Stimulated activated naive CD8-positive, alpha-beta T cell treated with anti-CD3 and anti-CD28 coated beads, Interleukin-15, Interleukin-2, amounts not matched to agents 100 ng/mL and 50 ng/mL, for 24 hours (primary cell): Measurements from ENCODE around the gene PIGH.
A peak's percentile ranks its signal among the peaks of the same experiment; 100 is the strongest.
"Not testable (repeated sequence)": the region's sequence is repeated elsewhere in the genome, so short reads cannot be mapped to it uniquely, and the experiment has no call there.

Experiments used
- H3K27ac Mint-ChIP-seq: one replicate; pipeline ENCODE4 v1.8.0; 2021; ENCODE audit warnings: mild to moderate bottlenecking, mixed read lengths
- H3K27me3 Mint-ChIP-seq: one replicate; pipeline ENCODE4 v1.8.0; 2021; ENCODE audit warnings: mixed read lengths
- H3K36me3 Mint-ChIP-seq: one replicate; pipeline ENCODE4 v1.8.0; 2021; ENCODE audit warnings: low read depth, mixed read lengths
- H3K4me1 Mint-ChIP-seq: one replicate; pipeline ENCODE4 v1.8.0; 2021; ENCODE audit warnings: low read depth, mixed read lengths
- H3K4me3 Mint-ChIP-seq: one replicate; pipeline ENCODE4 v1.8.0; 2021; ENCODE audit warnings: mild to moderate bottlenecking, mixed read lengths
- H3K9me3 Mint-ChIP-seq: one replicate; pipeline ENCODE4 v1.8.0; 2021; ENCODE audit warnings: mixed read lengths

PIGH gene

GRCh38 chr14:67623114-67623513 lies 23.0 kb upstream of the PIGH start:
- Mint-ChIP-seq H3K36me3 (peaks cover 5% of the 10 kb centered on the region), H3K27ac (peak overlapping the region; percentile 54), H3K27me3 (peaks cover 9% of the 10 kb centered on the region), H3K4me3 (peak overlapping the region; percentile 16), H3K9me3 (no peaks in the 10 kb centered on the region), H3K4me1 (peaks cover 38% of the 10 kb centered on the region)

DNA sequence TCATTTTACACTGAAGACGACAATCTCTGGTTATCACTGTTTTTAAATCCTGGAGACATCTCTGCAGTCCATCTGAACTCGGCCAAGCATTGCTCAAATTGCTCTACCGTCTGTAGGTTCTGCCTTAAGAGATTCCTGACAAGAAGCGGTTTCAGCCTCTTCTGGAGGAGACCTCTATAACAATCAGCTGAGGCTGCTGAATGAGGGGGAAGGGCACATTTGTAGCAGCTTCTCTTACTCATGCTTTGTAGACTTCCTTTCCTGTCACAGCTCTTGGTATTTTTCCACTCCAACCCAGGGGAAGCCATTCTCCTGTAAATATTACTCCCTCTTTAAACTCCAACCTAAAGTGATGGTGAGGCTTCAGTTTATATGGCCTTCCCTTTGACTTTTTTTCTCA lies 22.6 kb upstream of the PIGH start:
- no peaks in the 10 kb centered on the region for H3K9me3 Mint-ChIP-seq
- H3K4me3 Mint-ChIP-seq: peak overlapping the region; percentile 16
- H3K27me3 Mint-ChIP-seq: peaks cover 9% of the 10 kb centered on the region
- H3K36me3 Mint-ChIP-seq: peaks cover 5% of the 10 kb centered on the region
- peaks cover 38% of the 10 kb centered on the region for H3K4me1 Mint-ChIP-seq
- peak overlapping the region; percentile 64 for H3K27ac Mint-ChIP-seq

- Mint-ChIP-seq H3K27ac (no peak overlapping the region), H3K36me3 (peaks cover 5% of the 10 kb centered on the region), H3K4me3 (peak overlapping the region; percentile 84), H3K27me3 (peaks cover 9% of the 10 kb centered on the region), H3K4me1 (peaks cover 38% of the 10 kb centered on the region), H3K9me3 (no peaks in the 10 kb centered on the region)
Measured at GRCh38 chr14:67620217-67620785, 20.2 kb upstream of the PIGH start.

- peaks cover 9% of the 10 kb centered on the region for H3K27me3 Mint-ChIP-seq
- H3K4me3 Mint-ChIP-seq: peak within 1 kb of the TSS; percentile 84
- peaks cover 38% of the 10 kb centered on the region for H3K4me1 Mint-ChIP-seq
- peaks cover 5% of the 10 kb centered on the region for H3K36me3 Mint-ChIP-seq
- no peaks in the 10 kb centered on the region for H3K9me3 Mint-ChIP-seq
- peak within 1 kb of the TSS; percentile 76 for H3K27ac Mint-ChIP-seq
Measured at GRCh38 chr14:67619446-67620216, 19.6 kb upstream of the PIGH start, which contains the start of gene ARG2. Gene ARG2 (plus strand): TSS chr14:67619920. CDS start chr14:67619978, 58 bp downstream.

DNA sequence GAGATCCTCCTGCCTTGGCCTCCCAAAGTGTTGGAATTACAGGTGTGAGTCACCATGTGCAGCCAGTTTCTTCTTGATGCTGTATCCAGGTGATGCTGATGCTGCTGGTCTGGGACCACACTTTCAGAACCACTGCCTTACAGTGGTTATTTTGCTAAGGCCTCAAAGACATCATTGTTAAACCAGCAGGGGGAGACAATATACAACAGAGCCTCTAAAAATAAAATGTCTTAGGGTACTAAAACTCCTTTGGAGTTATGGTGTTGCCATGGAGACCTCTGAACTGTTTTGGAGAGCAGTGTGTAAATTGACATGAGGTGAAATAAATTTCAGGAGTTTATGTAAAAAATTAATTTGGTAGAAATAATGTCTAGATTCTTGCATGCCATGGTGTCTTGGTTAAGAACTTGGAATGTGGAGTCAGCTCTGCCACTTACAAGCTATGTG lies 18.6 kb upstream of the PIGH start:
- Mint-ChIP-seq H3K27ac (peak overlapping the region; percentile 76), H3K4me3 (peak overlapping the region; percentile 84), H3K27me3 (peaks cover 4% of the 10 kb centered on the region), H3K9me3 (no peaks in the 10 kb centered on the region), H3K4me1 (peaks cover 38% of the 10 kb centered on the region), H3K36me3 (no peaks in the 10 kb centered on the region)

DNA sequence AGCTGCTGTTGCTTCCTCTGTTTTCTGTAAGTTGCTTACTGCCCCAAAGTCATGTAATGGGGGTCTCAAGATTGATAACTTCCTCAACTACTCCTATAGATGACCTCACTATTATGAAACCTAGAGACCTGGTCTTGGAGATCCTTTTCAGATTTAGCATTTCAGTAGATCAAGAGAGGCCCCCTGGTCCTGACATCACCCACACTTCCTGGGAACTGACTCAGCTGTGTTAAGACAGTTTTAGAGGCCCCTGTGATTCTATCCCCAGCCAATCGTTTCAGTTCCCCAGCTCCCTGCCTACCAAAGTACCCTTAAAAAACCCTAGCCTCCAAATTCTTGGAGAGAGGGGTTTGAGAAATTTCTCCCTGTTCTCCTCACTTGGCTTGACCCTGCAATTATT lies 10.4 kb upstream of the PIGH start:
- Mint-ChIP-seq H3K27ac (no peak overlapping the region), H3K36me3 (no peaks in the 10 kb centered on the region), H3K27me3 (no peaks in the 10 kb centered on the region), H3K9me3 (no peaks in the 10 kb centered on the region), H3K4me3 (no peak overlapping the region), H3K4me1 (peaks cover 11% of the 10 kb centered on the region)

GRCh38 chr14:67609642-67610310 lies 9.7 kb upstream of the PIGH start:
- Mint-ChIP-seq H3K27ac (no peak overlapping the region), H3K9me3 (no peaks in the 10 kb centered on the region), H3K4me3 (no peak overlapping the region), H3K27me3 (no peaks in the 10 kb centered on the region), H3K36me3 (no peaks in the 10 kb centered on the region), H3K4me1 (peaks cover 11% of the 10 kb centered on the region)

- Mint-ChIP-seq H3K4me1 (peaks cover 19% of the 10 kb centered on the region), H3K27me3 (no peaks in the 10 kb centered on the region), H3K36me3 (no peaks in the 10 kb centered on the region), H3K27ac (no peak overlapping the region), H3K9me3 (no peaks in the 10 kb centered on the region), H3K4me3 (no peak overlapping the region)
Measured at GRCh38 chr14:67607646-67608045, 7.6 kb upstream of the PIGH start.

DNA sequence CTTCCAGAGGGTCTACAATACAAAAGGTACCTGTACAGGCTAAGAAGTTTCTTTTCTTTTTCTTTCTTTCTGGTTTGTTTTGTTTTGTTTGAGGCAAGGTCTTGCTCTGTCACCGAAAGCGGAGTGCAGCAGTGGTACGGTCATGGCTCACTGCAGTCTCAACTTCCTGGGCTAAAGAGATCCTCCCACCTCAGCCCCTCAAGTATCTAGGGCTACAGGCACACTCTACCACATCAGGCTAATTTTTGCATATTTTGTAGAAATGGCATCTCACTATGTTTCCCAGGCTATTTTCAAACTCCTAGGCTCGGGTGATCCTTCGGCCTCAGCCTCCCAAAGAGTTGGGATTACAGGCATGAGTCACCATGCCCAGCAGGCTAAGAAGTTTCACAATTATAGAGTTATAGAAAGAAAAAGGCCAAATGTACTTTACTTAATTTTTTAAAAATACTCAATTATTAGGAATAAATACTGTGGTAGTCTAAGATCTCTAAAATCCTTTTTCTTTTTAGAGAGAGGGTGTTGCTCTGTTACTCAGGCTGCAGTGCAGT lies 3.0 kb upstream of the PIGH start:
- Mint-ChIP-seq H3K4me3 (no peak overlapping the region), H3K9me3 (no peaks in the 10 kb centered on the region), H3K27me3 (no peaks in the 10 kb centered on the region), H3K4me1 (peaks cover 31% of the 10 kb centered on the region), H3K36me3 (no peaks in the 10 kb centered on the region), H3K27ac (no peak overlapping the region)

GRCh38 chr14:67602076-67602475 lies 2.0 kb upstream of the PIGH start:
- Mint-ChIP-seq H3K4me3 (no peak overlapping the region), H3K36me3 (no peaks in the 10 kb centered on the region), H3K4me1 (peaks cover 39% of the 10 kb centered on the region), H3K27me3 (no peaks in the 10 kb centered on the region), H3K9me3 (no peaks in the 10 kb centered on the region), H3K27ac (no peak overlapping the region)

DNA sequence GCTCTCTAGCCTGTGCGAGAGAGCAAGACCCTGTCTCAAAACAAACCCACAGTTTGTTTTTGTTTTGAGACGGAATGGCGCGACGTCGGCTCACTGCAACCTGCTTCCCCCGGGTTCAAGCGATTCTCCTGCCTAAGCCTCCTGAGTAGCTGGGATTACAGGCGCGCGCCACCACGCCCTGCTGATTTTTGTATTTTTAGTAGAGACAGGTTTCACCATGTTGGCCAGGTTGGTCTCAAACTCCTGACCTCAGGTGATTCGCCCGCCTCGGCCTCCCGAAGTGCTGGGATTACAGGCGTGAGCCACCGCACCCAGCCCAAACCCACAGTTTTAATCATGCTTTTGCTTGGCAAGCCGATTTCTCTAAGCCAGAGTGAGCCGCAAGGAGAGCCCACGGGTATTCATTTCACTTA lies 500 bp upstream of the PIGH start:
- H3K27me3 Mint-ChIP-seq, H3K36me3 Mint-ChIP-seq, H3K9me3 Mint-ChIP-seq: not testable (repeated sequence)
- Mint-ChIP-seq H3K4me1 (peaks cover 44% of the 10 kb centered on the region), H3K27ac (peak overlapping the region; percentile 96), H3K4me3 (peak overlapping the region; percentile 97)

GRCh38 chr14:67595392-67595791 lies 4.7 kb downstream of the PIGH start:
- Mint-ChIP-seq H3K9me3 (no peaks in the 10 kb centered on the region), H3K27ac (no peak overlapping the region), H3K27me3 (no peaks in the 10 kb centered on the region), H3K4me3 (no peak overlapping the region), H3K36me3 (peaks cover 22% of the 10 kb centered on the region), H3K4me1 (peaks cover 29% of the 10 kb centered on the region)

GRCh38 chr14:67593650-67594049 lies 6.4 kb downstream of the PIGH start:
- peaks cover 19% of the 10 kb centered on the region for H3K4me1 Mint-ChIP-seq
- H3K27ac Mint-ChIP-seq, H3K4me3 Mint-ChIP-seq, H3K9me3 Mint-ChIP-seq, H3K27me3 Mint-ChIP-seq: not testable (repeated sequence)
- peaks cover 29% of the 10 kb centered on the region for H3K36me3 Mint-ChIP-seq

DNA sequence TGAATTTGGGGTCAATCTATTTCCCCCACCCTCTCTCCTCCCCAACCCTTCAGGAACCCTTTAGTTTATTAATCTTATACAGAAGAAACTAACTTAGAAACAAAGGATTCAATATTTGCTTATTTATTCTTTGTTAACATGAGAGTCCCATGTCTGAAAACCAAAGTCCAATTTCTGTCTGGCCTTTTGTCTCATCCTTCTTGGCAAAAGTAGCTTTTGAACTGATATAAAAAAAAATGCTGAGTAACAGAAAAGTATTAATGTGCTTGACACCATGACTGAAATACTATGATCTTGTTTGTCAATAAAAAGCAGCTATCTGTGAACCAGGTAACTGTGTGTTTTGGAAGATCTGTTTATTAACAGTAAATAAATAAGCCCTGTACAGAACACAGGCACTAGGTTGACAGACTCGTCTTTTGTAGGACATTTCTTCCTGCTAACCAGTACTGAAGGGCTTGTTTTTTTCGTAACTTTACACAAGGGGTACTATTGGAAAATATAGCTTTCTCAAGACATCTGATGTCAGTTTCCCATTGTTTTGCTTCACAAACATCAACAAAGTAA lies 10.8 kb downstream of the PIGH start:
- no peak overlapping the region for H3K27ac Mint-ChIP-seq
- H3K9me3 Mint-ChIP-seq: no peaks in the 10 kb centered on the region
- H3K4me3 Mint-ChIP-seq: no peak overlapping the region
- peaks cover 27% of the 10 kb centered on the region for H3K36me3 Mint-ChIP-seq
- no peaks in the 10 kb centered on the region for H3K4me1 Mint-ChIP-seq
- H3K27me3 Mint-ChIP-seq: no peaks in the 10 kb centered on the region

DNA sequence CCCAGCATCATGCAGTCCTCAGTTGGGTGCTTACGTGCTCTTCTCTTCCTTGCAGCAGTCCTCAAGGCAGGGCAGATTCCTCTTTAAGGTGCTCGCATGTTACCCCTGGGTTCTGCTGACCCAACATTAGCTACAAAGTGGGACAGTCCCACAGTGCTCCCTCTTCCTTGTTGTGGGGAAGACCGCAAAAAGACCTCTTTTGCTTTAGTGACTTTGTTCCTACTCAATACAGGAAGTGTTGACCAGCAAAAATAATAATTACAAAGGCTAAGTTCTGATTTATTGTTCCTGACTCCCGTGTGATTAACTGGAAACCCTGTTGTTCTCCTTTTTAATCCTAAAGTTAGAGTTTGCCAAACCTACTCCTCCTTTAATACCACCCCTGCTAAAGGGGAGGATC lies 13.7 kb downstream of the PIGH start:
- H3K27ac Mint-ChIP-seq: no peak overlapping the region
- H3K4me1 Mint-ChIP-seq: no peaks in the 10 kb centered on the region
- peaks cover 19% of the 10 kb centered on the region for H3K36me3 Mint-ChIP-seq
- H3K9me3 Mint-ChIP-seq: no peaks in the 10 kb centered on the region
- H3K4me3 Mint-ChIP-seq: no peak overlapping the region
- H3K27me3 Mint-ChIP-seq: no peaks in the 10 kb centered on the region
